LoVo (cell line): Measurements from ENCODE around the gene CAMTA1.

Source experiments
- DNase-seq: peaks from one replicate; pipeline ENCODE4 v3.0.0-alpha.2; 2016; ENCODE audit warnings: low spot score

CAMTA1 gene

GRCh38 chr1:7616076-7616832, 831.0 kb downstream of the CAMTA1 start:
- DNase-seq = peak; percentile 12

GRCh38 chr1:7616953-7617352, 831.7 kb downstream of the CAMTA1 start:
- DNase-seq = no peak

GRCh38 chr1:7617826-7618225, 832.6 kb downstream of the CAMTA1 start:
- no peak for DNase-seq

- DNase-seq = no peak
These were observed 834.9 kb downstream of the CAMTA1 start for GRCh38 chr1:7620196-7620595.

GRCh38 chr1:7621334-7622219, 836.3 kb downstream of the CAMTA1 start:
- DNase-seq = no peak

- DNase-seq = no peak
These were observed 838.6 kb downstream of the CAMTA1 start for GRCh38 chr1:7623842-7624241.

- DNase-seq = no peak
These were observed 839.6 kb downstream of the CAMTA1 start for GRCh38 chr1:7624791-7625355.

- no peak for DNase-seq
These were observed 840.1 kb downstream of the CAMTA1 start for GRCh38 chr1:7625401-7625800.

- DNase-seq = no peak
These were observed 843.0 kb downstream of the CAMTA1 start for GRCh38 chr1:7628273-7628672.

- no peak for DNase-seq
These were observed 843.8 kb downstream of the CAMTA1 start for GRCh38 chr1:7629011-7629410.

- no peak for DNase-seq
These were observed 844.4 kb downstream of the CAMTA1 start for GRCh38 chr1:7629465-7630195.

GRCh38 chr1:7630378-7630777, 845.1 kb downstream of the CAMTA1 start:
- DNase-seq = no peak

- no peak for DNase-seq
These were observed 846.9 kb downstream of the CAMTA1 start for GRCh38 chr1:7632176-7632575.

- DNase-seq = no peak
These were observed 847.4 kb downstream of the CAMTA1 start for GRCh38 chr1:7632681-7633080.

GRCh38 chr1:7633506-7634245, 848.4 kb downstream of the CAMTA1 start:
- no peak for DNase-seq

GRCh38 chr1:7634546-7635240, 849.4 kb downstream of the CAMTA1 start:
- no peak for DNase-seq

GRCh38 chr1:7636795-7637526, 851.7 kb downstream of the CAMTA1 start:
- no peak for DNase-seq

GRCh38 chr1:7638078-7638477, 852.8 kb downstream of the CAMTA1 start:
- DNase-seq = no peak

- DNase-seq = no peak
These were observed 854.3 kb downstream of the CAMTA1 start for GRCh38 chr1:7639435-7640131.

GRCh38 chr1:7640350-7640749, 855.1 kb downstream of the CAMTA1 start:
- no peak for DNase-seq
